Psoas muscle (tissue), 8 donors: ENCODE measurements around the gene AEN. TPM values are rescaled to one million over a fixed set of nuclear protein-coding genes. Genes with fewer than 3 reads are reported as not detected.

ENCODE experiments used
- ATAC-seq, 4 donors: fragments of 200-7000 bp; cut with Tn5 transposase; one replicate each; pipeline ENCODE4 v1.9.1; 2020; ENCODE audit warnings: moderate library complexity in 3 of 4, mild to moderate bottlenecking in 2 of 4
- DNase-seq, 2 donors: peaks; one replicate each; pipeline ENCODE4 v3.0.0-alpha.2; 2020
- H3K27ac ChIP-seq: fragments of 200-600 bp; one replicate; pipeline ENCODE4 v1.8.0; 2022
- H3K27me3 ChIP-seq, 3 donors: fragments of 200-600 bp in 1 of 3; one replicate each; pipeline versions ENCODE4 v1.6.1 to v1.8.0; 2013 to 2022; ENCODE audit warnings: low read length in 2 of 3, mild to moderate bottlenecking in 2 of 3, moderate library complexity in 1 of 3; ENCODE audit not compliant: insufficient read depth in 3 of 3
- H3K36me3 ChIP-seq, 2 donors: fragments of 200-600 bp in 1 of 2; one replicate each; pipeline versions ENCODE4 v1.6.1 to v1.8.0; 2013 to 2022; ENCODE audit warnings: low read depth in 1 of 2, mild to moderate bottlenecking in 1 of 2, moderate library complexity in 1 of 2; ENCODE audit not compliant: insufficient read depth in 1 of 2
- H3K4me1 ChIP-seq: fragments of 200-600 bp; one replicate; pipeline ENCODE4 v1.8.0; 2022
- H3K4me3 ChIP-seq: fragments of 200-600 bp; one replicate; pipeline ENCODE4 v1.8.0; 2022; ENCODE audit warnings: mild to moderate bottlenecking
- H3K9me3 ChIP-seq: fragments of 200-600 bp; one replicate; pipeline ENCODE4 v1.8.0; 2022
- CTCF ChIP-seq: fragments of 200-600 bp; IDR thresholded peaks from one replicate; pipeline ENCODE4 v1.8.0; 2022; ENCODE audit warnings: antibody characterized with exemption
- whole genome bisulfite sequencing, 3 donors: extraction: QIAGEN DNeasy Blood & Tissue Kit; methylation state at CpG; one replicate each; pipeline versions ENCODE4 v1.1.6 to v1.1.7; 2013; 5-methylcytosine and 5-hydroxymethylcytosine counted together
- intact Hi-C, 2 donors: fragments of 100-400 bp; cut with DNase I; formaldehyde crosslinking; loops; one replicate each; pipeline versions ENCODE4 v1.11.0 to v1.14.2; 2022
- long read RNA-seq, 2 donors: library from polyadenylated mRNA; unstranded; transcript quantifications; one replicate each; pipeline ENCODE4 v2.0.0, GENCODE V29; 2021
- polyA plus RNA-seq, 3 donors: library from polyadenylated mRNA; stranded (reverse); fragments of 200-250 nt; gene quantifications; one replicate each; pipeline ENCODE4 v1.2.3, GENCODE V29; 2013
- total RNA-seq, 4 donors: library from RNA; stranded (reverse); fragmentation: NEBNext Ultra II Directional in 2 of 4; extraction: Animal tissue kit (Norgen Biotek cat#: 25700) in 2 of 4; gene quantifications; one replicate each; pipeline versions ENCODE4 v1.2.1 to v1.2.4, GENCODE V29; 2021 to 2023
- donor health status: healthy with polysubstance abuse.
- donor health status: DM: no; HTN: no; CAD: no; lungs with moderate emphysema.
- donor health status: Bipolar disorder and iron deficiency.
- donor health status: healthy.
- donor health status: DM: yes; HTN: yes; CAD: no.
- donor health status: DM: no; HTN: no; CAD: no.
- donor health status: DM: no; HTN: no; CAD: no.
- donor health status: DM: yes; HTN: yes; CAD: no.

The AEN gene
- total RNA-seq = 10 to 100 TPM; 10.1 to 46.6 (median 27.8) TPM
- 10 to 100 TPM; 25.6 to 35.2 (median 32.2) TPM for polyA plus RNA-seq
- long read RNA-seq, donor 1, full-length matches to known transcripts = 62 of 89 reads
- long read RNA-seq, donor 1, partial matches to known transcripts = 16 of 89 reads
- long read RNA-seq, donor 1, other reads (novel, unspliced or antisense) = 11 of 89 reads
- long read RNA-seq, donor 2, full-length matches to known transcripts = 175 of 216 reads
- long read RNA-seq, donor 2, partial matches to known transcripts = 31 of 216 reads
- long read RNA-seq, donor 2, other reads (novel, unspliced or antisense) = 10 of 216 reads

GRCh38 chr15:88620995-88621772, at the start of gene AEN:
Gene AEN (plus strand): TSS chr15:88621340. CDS start chr15:88626210, 4,870 bp downstream.
- DNase-seq = peak; percentile 96 to 98
- peak within 1 kb of the TSS; percentile 92 for H3K27ac ChIP-seq
- H3K4me3 ChIP-seq = peak within 1 kb of the TSS; percentile 74
- intact Hi-C loops = loop anchor here in 1 of 2 donors (5.0 kb wide), 1 partner anchor 276 kb away; the partner anchor contains the start of gene HAPLN3
- no peaks in the 10 kb centered on the region for H3K9me3 ChIP-seq
- peaks cover 26% of the 10 kb centered on the region for H3K4me1 ChIP-seq
- ATAC-seq = peak; percentile 98 to 100 (median 98)
- TF ChIP-seq CTCF = no peak
- peaks cover 0 to 10% of the 10 kb centered on the region in 2 donors for H3K36me3 ChIP-seq
- no peaks in the 10 kb centered on the region for H3K27me3 ChIP-seq
- WGBS, 3 donors = 0% methylated on average over 61 to 71 of the region's 71 CpGs

GRCh38 chr15:88571852-88572259, 49.3 kb upstream of the AEN start:
- Histone ChIP-seq H3K27me3 (no peaks in the 10 kb centered on the region), H3K9me3 (no peaks in the 10 kb centered on the region), H3K4me3 (no peak overlapping the region), H3K27ac (peak overlapping the region; percentile 41), H3K4me1 (peaks cover 6% of the 10 kb centered on the region), H3K36me3 (no peaks in the 10 kb centered on the region)
- DNase-seq (no peak), ATAC-seq (peak in 1 of 4 donors; percentile 16)
- 81 to 87% (median 82%) methylated on average over 5 of the region's 5 CpGs for WGBS, 3 donors
- intact Hi-C loops = loop anchor here in 1 of 2 donors (5.0 kb wide), 1 partner anchor 40 kb away; no protein-coding TSS in a partner anchor
- no peak for TF ChIP-seq CTCF

GRCh38 chr15:88574077-88574476, 47.1 kb upstream of the AEN start:
- Histone ChIP-seq H3K27ac (no peak overlapping the region), H3K9me3 (no peaks in the 10 kb centered on the region), H3K36me3 (no peaks in the 10 kb centered on the region), H3K4me3 (no peak overlapping the region), H3K27me3 (no peaks in the 10 kb centered on the region), H3K4me1 (peaks cover 6% of the 10 kb centered on the region)
- no peak for TF ChIP-seq CTCF
- intact Hi-C loops = loop anchor here in 1 of 2 donors (5.0 kb wide), 1 partner anchor 38 kb away; no protein-coding TSS in a partner anchor
- no peak for DNase-seq
- WGBS, 3 donors = 41 to 75% (median 55%) methylated on average over 1 of the region's 1 CpG
- ATAC-seq = no peak

GRCh38 chr15:88574655-88575054, 46.5 kb upstream of the AEN start:
- H3K9me3 ChIP-seq = no peaks in the 10 kb centered on the region
- H3K36me3 ChIP-seq = no peaks in the 10 kb centered on the region
- no peak overlapping the region for H3K27ac ChIP-seq
- TF ChIP-seq CTCF = no peak
- DNase-seq = no peak
- H3K4me3 ChIP-seq = no peak overlapping the region
- peaks cover 6% of the 10 kb centered on the region for H3K4me1 ChIP-seq
- no peaks in the 10 kb centered on the region for H3K27me3 ChIP-seq
- WGBS, 3 donors = 41 to 47% (median 46%) methylated on average over 7 of the region's 7 CpGs
- intact Hi-C loops = loop anchor here in 1 of 2 donors (5.0 kb wide), 1 partner anchor 38 kb away; no protein-coding TSS in a partner anchor
- ATAC-seq = no peak
